ENCODE data around the gene SBK3.

- TF ChIP-seq CTCF (IDR thresholded peaks at IDR 0.05) (no peak), POLR2A (IDR thresholded peaks at IDR 0.05) (no peak)
Observed at GRCh38 chr19:55508120-55508519, 37.2 kb downstream of the SBK3 start.
